Activated CD8-positive, alpha-beta memory T cell treated with anti-CD3 and anti-CD28 coated beads for 1 hour (primary cell): ENCODE measurements around the gene FAM13A.
"Not testable (repeated sequence)": the region's sequence is repeated elsewhere in the genome, so short reads cannot be mapped to it uniquely, and the experiment has no call there.

Experiments used
- DNase-seq, 2 donors: peaks; one replicate each; pipeline ENCODE4 v3.0.0-alpha.2; 2020; ENCODE audit warnings: low read depth in 1 of 2; ENCODE audit errors: extremely low read depth in 1 of 2

The FAM13A gene

GRCh38 chr4:89056953-89057398 is at the start of gene FAM13A:
TSS of gene FAM13A (minus strand) at chr4:89057185. CDS start at chr4:89056964, 221 bp downstream.
- DNase-seq = no peak

GRCh38 chr4:89105726-89106125 is 48.7 kb upstream of the FAM13A start:
- DNase-seq = no peak

GRCh38 chr4:89101256-89102161 is 44.5 kb upstream of the FAM13A start:
- no peak for DNase-seq

- DNase-seq = no peak
Measured at GRCh38 chr4:89100853-89101252, 43.9 kb upstream of the FAM13A start.

- no peak for DNase-seq
Measured at GRCh38 chr4:89099471-89099870, 42.5 kb upstream of the FAM13A start.

GRCh38 chr4:89099034-89099433 is 42.0 kb upstream of the FAM13A start:
- DNase-seq = no peak

- DNase-seq = no peak
Measured at GRCh38 chr4:89078300-89078699, 21.3 kb upstream of the FAM13A start.

- DNase-seq = no peak
Measured at GRCh38 chr4:89077761-89078160, 20.8 kb upstream of the FAM13A start.

- no peak for DNase-seq
Measured at GRCh38 chr4:89072921-89073320, 15.9 kb upstream of the FAM13A start.

- DNase-seq = no peak
Measured at GRCh38 chr4:89071311-89071710, 14.3 kb upstream of the FAM13A start.

- DNase-seq = no peak
Measured at GRCh38 chr4:89070041-89070440, 13.1 kb upstream of the FAM13A start.

GRCh38 chr4:89069481-89069880 is 12.5 kb upstream of the FAM13A start:
- DNase-seq = no peak

GRCh38 chr4:89067417-89067816 is 10.4 kb upstream of the FAM13A start:
- no peak for DNase-seq

- DNase-seq = no peak
Measured at GRCh38 chr4:89064848-89065247, 7.9 kb upstream of the FAM13A start.

- not testable (repeated sequence) for DNase-seq
Measured at GRCh38 chr4:89057844-89058243, 859 bp upstream of the FAM13A start.

GRCh38 chr4:89056292-89056952 is 563 bp downstream of the FAM13A start:
- DNase-seq = no peak

GRCh38 chr4:89055157-89056080 is 1.6 kb downstream of the FAM13A start:
- no peak for DNase-seq

- DNase-seq = no peak
Measured at GRCh38 chr4:89054627-89055026, 2.4 kb downstream of the FAM13A start.

- DNase-seq = no peak
Measured at GRCh38 chr4:89049853-89050252, 7.1 kb downstream of the FAM13A start.

- DNase-seq = no peak
Measured at GRCh38 chr4:89048906-89049601, 7.9 kb downstream of the FAM13A start.
